ENCODE data around the gene CCDC137.

CCDC137 gene

GRCh38 chr17:81647640-81648012 is 18.9 kb upstream of the CCDC137 start:
- Histone ChIP-seq H3K79me2 (ENCODE audit: insufficient read depth, low read length) (no peaks in the 10 kb centered on the region), H3K9ac (ENCODE audit: low read length) (no peak overlapping the region), H2AFZ (ENCODE audit: low read length) (no peak overlapping the region), H3K27ac (ENCODE audit: low read depth, low read length, poor library complexity, severe bottlenecking) (no peak overlapping the region), H3K4me1 (ENCODE audit: insufficient read depth, low read length, severe bottlenecking) (peaks cover under 1% of the 10 kb centered on the region), H3K9me3 (ENCODE audit: low read length) (no peaks in the 10 kb centered on the region), H3F3A (ENCODE audit: insufficient read depth, low read length) (no peaks in the 10 kb centered on the region), H3K36me3 (ENCODE audit: insufficient read depth, low read length) (no peaks in the 10 kb centered on the region; the same call in 1 of the 2 replicates), H4K20me1 (ENCODE audit: insufficient read depth, low read length) (no peaks in the 10 kb centered on the region), H3K4me2 (ENCODE audit: low read length) (no peak overlapping the region), H3K4me3 (ENCODE audit: low read depth, low read length, poor library complexity, severe bottlenecking) (no peak overlapping the region), H3K9me2 (ENCODE audit: low read depth, low read length) (no peaks in the 10 kb centered on the region), H3K27me3 (ENCODE audit: insufficient read depth, low read length) (peaks cover 20% of the 10 kb centered on the region)
- TF ChIP-seq, protein P1, sequence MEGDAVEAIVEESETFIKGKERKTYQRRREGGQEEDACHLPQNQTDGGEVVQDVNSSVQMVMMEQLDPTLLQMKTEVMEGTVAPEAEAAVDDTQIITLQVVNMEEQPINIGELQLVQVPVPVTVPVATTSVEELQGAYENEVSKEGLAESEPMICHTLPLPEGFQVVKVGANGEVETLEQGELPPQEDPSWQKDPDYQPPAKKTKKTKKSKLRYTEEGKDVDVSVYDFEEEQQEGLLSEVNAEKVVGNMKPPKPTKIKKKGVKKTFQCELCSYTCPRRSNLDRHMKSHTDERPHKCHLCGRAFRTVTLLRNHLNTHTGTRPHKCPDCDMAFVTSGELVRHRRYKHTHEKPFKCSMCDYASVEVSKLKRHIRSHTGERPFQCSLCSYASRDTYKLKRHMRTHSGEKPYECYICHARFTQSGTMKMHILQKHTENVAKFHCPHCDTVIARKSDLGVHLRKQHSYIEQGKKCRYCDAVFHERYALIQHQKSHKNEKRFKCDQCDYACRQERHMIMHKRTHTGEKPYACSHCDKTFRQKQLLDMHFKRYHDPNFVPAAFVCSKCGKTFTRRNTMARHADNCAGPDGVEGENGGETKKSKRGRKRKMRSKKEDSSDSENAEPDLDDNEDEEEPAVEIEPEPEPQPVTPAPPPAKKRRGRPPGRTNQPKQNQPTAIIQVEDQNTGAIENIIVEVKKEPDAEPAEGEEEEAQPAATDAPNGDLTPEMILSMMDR (IDR thresholded peaks at IDR 0.05; ENCODE audit: low read length), result no peak
- TF ChIP-seq EZH2 (IDR thresholded peaks at IDR 0.05; ENCODE audit: borderline replicate concordance, low read length), result no peak

- H3K36me3 ChIP-seq (ENCODE audit: insufficient read depth, low read length), result no peaks in the 10 kb centered on the region; the same call in 1 of the 2 replicates
- H3K4me1 ChIP-seq (ENCODE audit: insufficient read depth, low read length, severe bottlenecking), result peaks cover 6% of the 10 kb centered on the region
- no peaks in the 10 kb centered on the region for H3K9me2 ChIP-seq (ENCODE audit: low read depth, low read length)
- H3K27ac ChIP-seq (ENCODE audit: low read depth, low read length, poor library complexity, severe bottlenecking), result no peak overlapping the region
- no peak overlapping the region for H2AFZ ChIP-seq (ENCODE audit: low read length)
- H4K20me1 ChIP-seq (ENCODE audit: insufficient read depth, low read length), result no peaks in the 10 kb centered on the region
- H3K4me3 ChIP-seq (ENCODE audit: low read depth, low read length, poor library complexity, severe bottlenecking), result no peak overlapping the region
- no peaks in the 10 kb centered on the region for H3K79me2 ChIP-seq (ENCODE audit: insufficient read depth, low read length)
- no peak overlapping the region for H3K9ac ChIP-seq (ENCODE audit: low read length)
- H3K4me2 ChIP-seq (ENCODE audit: low read length), result no peak overlapping the region
- TF ChIP-seq, protein P1 (IDR thresholded peaks at IDR 0.05; ENCODE audit: low read length), result no peak
- no peak for TF ChIP-seq EZH2 (IDR thresholded peaks at IDR 0.05; ENCODE audit: borderline replicate concordance, low read length)
- no peaks in the 10 kb centered on the region for H3K9me3 ChIP-seq (ENCODE audit: low read length)
- H3K27me3 ChIP-seq (ENCODE audit: insufficient read depth, low read length), result peaks cover 20% of the 10 kb centered on the region
- H3F3A ChIP-seq (ENCODE audit: insufficient read depth, low read length), result no peaks in the 10 kb centered on the region
These were observed 18.4 kb upstream of the CCDC137 start for GRCh38 chr17:81648013-81648706.

DNA sequence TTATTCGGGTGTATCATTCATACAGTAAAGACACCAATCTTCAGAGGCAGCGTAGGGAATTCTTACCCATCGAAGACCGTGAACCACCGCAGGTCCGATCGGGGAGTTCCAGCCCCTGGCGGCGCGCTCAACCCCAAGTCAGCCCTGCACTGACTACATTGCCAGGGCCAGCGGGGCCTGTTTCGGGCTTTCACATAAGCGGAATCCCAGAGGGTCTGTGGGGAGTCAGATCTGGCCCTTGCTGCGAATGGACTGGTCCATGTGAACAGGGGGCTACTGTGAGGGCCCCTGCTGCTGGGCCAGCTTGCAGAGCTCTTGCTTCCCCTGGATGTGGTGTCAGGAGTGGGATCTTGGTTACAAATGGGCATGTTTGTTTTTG is 17.8 kb upstream of the CCDC137 start:
- Histone ChIP-seq H3K9me3 (ENCODE audit: low read length) (no peaks in the 10 kb centered on the region), H2AFZ (ENCODE audit: low read length) (no peak overlapping the region), H3F3A (ENCODE audit: insufficient read depth, low read length) (no peaks in the 10 kb centered on the region), H3K4me1 (ENCODE audit: insufficient read depth, low read length, severe bottlenecking) (peaks cover 10% of the 10 kb centered on the region), H3K4me3 (ENCODE audit: low read depth, low read length, poor library complexity, severe bottlenecking) (no peak overlapping the region), H3K79me2 (ENCODE audit: insufficient read depth, low read length) (no peaks in the 10 kb centered on the region), H3K36me3 (ENCODE audit: insufficient read depth, low read length) (no peaks in the 10 kb centered on the region; the same call in 1 of the 2 replicates), H4K20me1 (ENCODE audit: insufficient read depth, low read length) (no peaks in the 10 kb centered on the region), H3K9me2 (ENCODE audit: low read depth, low read length) (no peaks in the 10 kb centered on the region), H3K9ac (ENCODE audit: low read length) (no peak overlapping the region), H3K27ac (ENCODE audit: low read depth, low read length, poor library complexity, severe bottlenecking) (no peak overlapping the region), H3K27me3 (ENCODE audit: insufficient read depth, low read length) (peaks cover 24% of the 10 kb centered on the region), H3K4me2 (ENCODE audit: low read length) (no peak overlapping the region)
- TF ChIP-seq, protein P1 (IDR thresholded peaks at IDR 0.05; ENCODE audit: low read length), result no peak
- no peak for TF ChIP-seq EZH2 (IDR thresholded peaks at IDR 0.05; ENCODE audit: borderline replicate concordance, low read length)
